ENCODE measurements around the gene HSPB3.

DNA sequence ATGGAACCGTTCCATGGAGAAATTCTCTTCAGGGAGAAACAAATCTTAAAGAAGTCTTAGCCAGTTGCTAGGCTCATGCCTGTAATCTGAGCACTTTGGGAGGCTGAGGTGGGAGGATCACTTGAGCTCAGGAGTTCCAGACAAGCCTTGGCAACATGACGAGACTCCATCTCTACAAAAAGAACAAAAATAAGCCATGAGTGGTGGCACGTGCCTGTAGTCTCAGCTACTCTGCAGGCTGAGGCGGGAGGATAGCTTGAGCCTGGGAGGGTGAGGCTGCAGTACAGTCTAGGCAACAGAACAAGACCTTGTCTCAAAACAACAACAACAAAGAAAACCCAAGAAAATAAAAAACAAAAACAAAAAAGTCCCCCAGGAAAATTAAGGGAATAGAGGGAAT lies 8.2 kb downstream of the HSPB3 start:
- TF ChIP-seq CTCF (conservative IDR thresholded peaks at IDR 0.05 in 1 of 2, IDR thresholded peaks at IDR 0.05 in 1 of 2; ENCODE audit: low read depth in 1 of 2, low read length in 2 of 2) (no peak), EZH2 (IDR thresholded peaks at IDR 0.05; ENCODE audit: low read length, missing control alignments) (no peak)
